DMS53 (cell line): ENCODE measurements around the gene ZBED2.

Source experiments
- DNase-seq: peaks from one replicate; lab custom pipeline; 2025; lab: John Stamatoyannopoulos, UW

Gene ZBED2

GRCh38 chr3:111571907-111572460 lies 23.2 kb downstream of the ZBED2 start:
- DNase-seq, result no peak

GRCh38 chr3:111571282-111571681 lies 23.9 kb downstream of the ZBED2 start:
- DNase-seq, result peak; percentile 9

GRCh38 chr3:111570404-111571030 lies 24.6 kb downstream of the ZBED2 start:
- no peak for DNase-seq

- no peak for DNase-seq
Measured at GRCh38 chr3:111568911-111569310, 26.2 kb downstream of the ZBED2 start.

- DNase-seq, result no peak
Measured at GRCh38 chr3:111568355-111568754, 26.8 kb downstream of the ZBED2 start.

GRCh38 chr3:111566844-111567243 lies 28.3 kb downstream of the ZBED2 start:
- no peak for DNase-seq

GRCh38 chr3:111561902-111562301 lies 33.2 kb downstream of the ZBED2 start:
- DNase-seq, result peak; percentile 67

- peak; percentile 85 for DNase-seq
Measured at GRCh38 chr3:111548756-111549155, 46.4 kb downstream of the ZBED2 start.

- DNase-seq, result peak; percentile 70
Measured at GRCh38 chr3:111548092-111548491, 47.1 kb downstream of the ZBED2 start.

GRCh38 chr3:111547631-111548030 lies 47.5 kb downstream of the ZBED2 start:
- peak; percentile 21 for DNase-seq

GRCh38 chr3:111545349-111545748 lies 49.8 kb downstream of the ZBED2 start:
- DNase-seq, result peak; percentile 3
